Activated naive CD8-positive, alpha-beta T cell treated with anti-CD3 and anti-CD28 coated beads, Interleukin-2, amount 10 ng/mL, durations not matched to agents 7 days and 5 days (primary cell): ENCODE results near the gene TCEA2. TPM values are rescaled to one million over a fixed set of nuclear protein-coding genes. Genes with fewer than 3 reads are reported as not detected.
"Not testable (repeated sequence)": the region's sequence is repeated elsewhere in the genome, so short reads cannot be mapped to it uniquely, and the experiment has no call there.

ENCODE experiments used
- ATAC-seq: fragments of 150-1000 bp; cut with Tn5 transposase; one replicate; pipeline ENCODE4 v1.10.0; 2021; ENCODE audit warnings: low read depth, moderate library complexity
- POLR2A ChIA-PET: fragments of 350-600 bp; sonication (Branson Sonifier 250); formaldehyde crosslinking; loops from one replicate; lab custom pipeline; 2021; ENCODE audit warnings: antibody characterized with exemption; lab: Charles Lee
- DNase-seq: peaks from one replicate; pipeline ENCODE4 v3.0.0; 2021
- H3K27ac Mint-ChIP-seq: one replicate; pipeline ENCODE4 v1.8.0; 2022; ENCODE audit warnings: mild to moderate bottlenecking, mixed read lengths
- H3K27me3 Mint-ChIP-seq: one replicate; pipeline ENCODE4 v1.8.0; 2022; ENCODE audit warnings: mild to moderate bottlenecking, moderate library complexity, mixed read lengths
- H3K36me3 Mint-ChIP-seq: one replicate; pipeline ENCODE4 v1.8.0; 2021; ENCODE audit warnings: mild to moderate bottlenecking, mixed read lengths
- H3K4me1 Mint-ChIP-seq: one replicate; pipeline ENCODE4 v1.8.0; 2021; ENCODE audit warnings: mixed read lengths
- H3K4me3 Mint-ChIP-seq: one replicate; pipeline ENCODE4 v1.8.0; 2022; ENCODE audit warnings: mild to moderate bottlenecking, moderate library complexity, mixed read lengths
- H3K9me3 Mint-ChIP-seq: one replicate; pipeline ENCODE4 v1.8.0; 2021; ENCODE audit warnings: mixed read lengths
- total RNA-seq, 2 experiments: library from RNA; stranded (reverse); gene quantifications; one replicate each; pipeline ENCODE4 v1.2.3, GENCODE V29; 2021

TCEA2 gene
- total RNA-seq, 2 experiments from 2014 or later = 65.3 to 74.9 TPM

- no peak for DNase-seq
- ATAC-seq = no peak
- Mint-ChIP-seq H3K27me3 (peaks cover 2% of the 10 kb centered on the region), H3K4me3 (no peak overlapping the region), H3K27ac (no peak overlapping the region), H3K4me1 (no peaks in the 10 kb centered on the region), H3K9me3 (no peaks in the 10 kb centered on the region), H3K36me3 (no peaks in the 10 kb centered on the region)
- POLR2A ChIA-PET = no interaction called here
These were observed 49.9 kb downstream of the TCEA2 start for GRCh38 chr20:64112691-64113443.

GRCh38 chr20:64113444-64113775, 50.4 kb downstream of the TCEA2 start:
- Mint-ChIP-seq H3K9me3 (no peaks in the 10 kb centered on the region), H3K4me3 (no peak overlapping the region), H3K36me3 (no peaks in the 10 kb centered on the region), H3K27ac (no peak overlapping the region), H3K27me3 (peaks cover 2% of the 10 kb centered on the region), H3K4me1 (no peaks in the 10 kb centered on the region)
- DNase-seq (no peak), ATAC-seq (no peak)
- POLR2A ChIA-PET = no interaction called here

- no peaks in the 10 kb centered on the region for H3K36me3 Mint-ChIP-seq
- ATAC-seq = no peak
- H3K9me3 Mint-ChIP-seq = no peaks in the 10 kb centered on the region
- POLR2A ChIA-PET = no interaction called here
- no peak overlapping the region for H3K27ac Mint-ChIP-seq
- H3K27me3 Mint-ChIP-seq = peaks cover under 1% of the 10 kb centered on the region
- no peak overlapping the region for H3K4me3 Mint-ChIP-seq
- no peaks in the 10 kb centered on the region for H3K4me1 Mint-ChIP-seq
- DNase-seq = no peak
These were observed 50.9 kb downstream of the TCEA2 start for GRCh38 chr20:64113796-64114355.

GRCh38 chr20:64114356-64114971, 51.5 kb downstream of the TCEA2 start:
- ATAC-seq (no peak), DNase-seq (no peak)
- Mint-ChIP-seq H3K4me1 (no peaks in the 10 kb centered on the region), H3K9me3 (no peaks in the 10 kb centered on the region), H3K27ac (no peak overlapping the region), H3K27me3 (no peaks in the 10 kb centered on the region), H3K4me3 (no peak overlapping the region), H3K36me3 (no peaks in the 10 kb centered on the region)
- POLR2A ChIA-PET = no interaction called here

GRCh38 chr20:64115171-64115911, 52.3 kb downstream of the TCEA2 start:
- Mint-ChIP-seq H3K27ac (no peak overlapping the region), H3K9me3 (no peaks in the 10 kb centered on the region), H3K36me3 (no peaks in the 10 kb centered on the region), H3K4me3 (no peak overlapping the region), H3K4me1 (peaks cover 6% of the 10 kb centered on the region), H3K27me3 (no peaks in the 10 kb centered on the region)
- ATAC-seq (no peak), DNase-seq (no peak)
- POLR2A ChIA-PET = no interaction called here

GRCh38 chr20:64116016-64116415, 53.0 kb downstream of the TCEA2 start:
- no peak for ATAC-seq
- Mint-ChIP-seq H3K27me3 (no peaks in the 10 kb centered on the region), H3K36me3 (no peaks in the 10 kb centered on the region), H3K4me3 (no peak overlapping the region), H3K9me3 (no peaks in the 10 kb centered on the region), H3K27ac (no peak overlapping the region), H3K4me1 (peaks cover 7% of the 10 kb centered on the region)
- POLR2A ChIA-PET = no interaction called here
- no peak for DNase-seq

- H3K4me1 Mint-ChIP-seq = peaks cover 7% of the 10 kb centered on the region
- no peak for ATAC-seq
- H3K27me3 Mint-ChIP-seq = peaks cover 6% of the 10 kb centered on the region
- no peak overlapping the region for H3K27ac Mint-ChIP-seq
- POLR2A ChIA-PET = no interaction called here
- no peaks in the 10 kb centered on the region for H3K9me3 Mint-ChIP-seq
- no peaks in the 10 kb centered on the region for H3K36me3 Mint-ChIP-seq
- DNase-seq = peak; percentile 28
- no peak overlapping the region for H3K4me3 Mint-ChIP-seq
These were observed 53.8 kb downstream of the TCEA2 start for GRCh38 chr20:64116541-64117431.

- DNase-seq, H3K27me3 Mint-ChIP-seq, H3K36me3 Mint-ChIP-seq, ATAC-seq, H3K27ac Mint-ChIP-seq, POLR2A ChIA-PET, H3K9me3 Mint-ChIP-seq, H3K4me1 Mint-ChIP-seq, H3K4me3 Mint-ChIP-seq: not testable (repeated sequence)
These were observed 54.4 kb downstream of the TCEA2 start for GRCh38 chr20:64117432-64117777.

- Mint-ChIP-seq H3K9me3 (no peaks in the 10 kb centered on the region), H3K27ac (no peak overlapping the region), H3K4me1 (peaks cover 7% of the 10 kb centered on the region), H3K27me3 (peaks cover 23% of the 10 kb centered on the region), H3K4me3 (no peak overlapping the region), H3K36me3 (no peaks in the 10 kb centered on the region)
- ATAC-seq (no peak), DNase-seq (peak; percentile 33)
- POLR2A ChIA-PET = interaction anchor here (2.7 kb wide), 1 partner anchor 35 kb away, joined by 13 read pairs; the partner anchor contains the start of gene LKAAEAR1
These were observed 56.3 kb downstream of the TCEA2 start for GRCh38 chr20:64119301-64119680.

GRCh38 chr20:64119681-64120341, 56.8 kb downstream of the TCEA2 start:
- DNase-seq (no peak), ATAC-seq (no peak)
- Mint-ChIP-seq H3K4me3 (peak overlapping the region; percentile 50), H3K4me1 (peaks cover 7% of the 10 kb centered on the region), H3K27ac (peak overlapping the region; percentile 30), H3K36me3 (no peaks in the 10 kb centered on the region), H3K27me3 (peaks cover 27% of the 10 kb centered on the region), H3K9me3 (no peaks in the 10 kb centered on the region)
- POLR2A ChIA-PET = interaction anchor here (0.5 to 2.7 kb wide), 4 partner anchors 36 to 183 kb away, joined by 3 to 13 read pairs (median 6); partner anchors contain the start of genes LKAAEAR1, PRPF6 and RGS19

- H3K36me3 Mint-ChIP-seq = no peaks in the 10 kb centered on the region
- H3K27ac Mint-ChIP-seq = no peak overlapping the region
- H3K9me3 Mint-ChIP-seq = no peaks in the 10 kb centered on the region
- DNase-seq (peak; percentile 10), ATAC-seq (no peak)
- no peak overlapping the region for H3K4me3 Mint-ChIP-seq
- peaks cover 32% of the 10 kb centered on the region for H3K27me3 Mint-ChIP-seq
- POLR2A ChIA-PET = interaction anchor here (1.9 to 2.7 kb wide), 2 partner anchors 38 to 43 kb away, joined by 7 to 13 read pairs; partner anchors contain the start of genes LKAAEAR1 and RGS19
- peaks cover 7% of the 10 kb centered on the region for H3K4me1 Mint-ChIP-seq
These were observed 58.6 kb downstream of the TCEA2 start for GRCh38 chr20:64121586-64121985.
